ENCODE data around the gene PALS2.

- no peak for TF ChIP-seq GATA2 (IDR thresholded peaks at IDR 0.05; ENCODE audit: low read depth, low read length)
- TF ChIP-seq GATA3 (IDR thresholded peaks at IDR 0.05; ENCODE audit: low read depth, low read length), result no peak
Measured at GRCh38 chr7:24611130-24611529, 37.9 kb downstream of the PALS2 start.

Data from SH-SY5Y (cell line).